A549 (cell line): ENCODE measurements around the gene RAP1A.

Experiments used
- CBX8 ChIP-seq: fragments of 200-600 bp; sonication (generic); IDR thresholded peaks from 2 replicates; pipeline ENCODE4 v1.6.1; 2016
- JUN ChIP-seq, 2 experiments: fragments of >200 bp; sonication (Bioruptor Twin); formaldehyde crosslinking; IDR thresholded peaks; 2 replicates in 1 of 2; 3 replicates in 1 of 2; pipeline ENCODE4 v1.6.1; 2016 to 2017
- MAX ChIP-seq: IDR thresholded peaks from 2 replicates; pipeline ENCODE4 v1.6.1; 2012
- NR3C1 ChIP-seq: fragments of >200 bp; sonication (Bioruptor Twin); formaldehyde crosslinking; IDR thresholded peaks from 3 replicates; pipeline ENCODE4 v1.6.1; 2017
- POLR2A ChIP-seq: IDR thresholded peaks from 2 replicates; pipeline ENCODE4 v1.6.1; 2012; ENCODE audit warnings: mild to moderate bottlenecking, low read length
- RAD21 ChIP-seq, 2 experiments: fragments of >200 bp in 1 of 2; sonication (Bioruptor Twin) in 1 of 2; formaldehyde crosslinking in 1 of 2; IDR thresholded peaks in 1 of 2; conservative IDR thresholded peaks in 1 of 2; 2 replicates in 1 of 2; 3 replicates in 1 of 2; pipeline ENCODE4 v1.6.1; 2012 to 2018; ENCODE audit warnings: inconsistent platforms in 1 of 2
- RCOR1 ChIP-seq: fragments of 150-350 bp; IDR thresholded peaks from 2 replicates; pipeline ENCODE4 v1.6.1; 2014; ENCODE audit warnings: antibody characterized with exemption, low read length, low read depth
- TF ChIP-seq, protein P1 (sequence below): fragments of >200 bp; sonication (Bioruptor Twin); formaldehyde crosslinking; IDR thresholded peaks from 3 replicates; pipeline ENCODE4 v1.5.1; 2016
- TF ChIP-seq, protein P2 (sequence below): fragments of 200-600 bp; sonication (generic); IDR thresholded peaks from 2 replicates; pipeline ENCODE4 v1.6.1; 2016; ENCODE audit warnings: antibody characterized with exemption, mild to moderate bottlenecking, moderate library complexity

DNA sequence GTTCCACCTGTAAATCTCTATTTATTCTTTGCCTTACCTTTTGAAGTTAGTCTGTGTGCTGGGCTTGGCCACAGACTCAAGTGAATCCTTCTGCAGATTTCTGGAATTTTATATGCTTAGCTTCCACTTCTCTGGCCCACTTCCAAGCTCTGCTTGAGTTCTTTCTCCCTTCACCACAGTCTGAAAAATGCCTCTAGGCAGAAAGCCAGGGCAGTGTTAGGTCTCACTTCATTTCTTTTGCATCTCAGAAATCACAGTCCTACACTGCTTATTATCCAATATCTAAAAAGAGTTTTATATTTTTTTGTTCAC is 70.7 kb downstream of the RAP1A start:
- TF ChIP-seq JUN (IDR thresholded peaks at IDR 0.05) (no peak), RAD21 (conservative IDR thresholded peaks at IDR 0.05 in 1 of 2, IDR thresholded peaks at IDR 0.05 in 1 of 2) (no peak), CBX8 (no peak), RCOR1 (no peak), MAX (no peak), POLR2A (no peak), NR3C1 (no peak)
- TF ChIP-seq, protein P1, sequence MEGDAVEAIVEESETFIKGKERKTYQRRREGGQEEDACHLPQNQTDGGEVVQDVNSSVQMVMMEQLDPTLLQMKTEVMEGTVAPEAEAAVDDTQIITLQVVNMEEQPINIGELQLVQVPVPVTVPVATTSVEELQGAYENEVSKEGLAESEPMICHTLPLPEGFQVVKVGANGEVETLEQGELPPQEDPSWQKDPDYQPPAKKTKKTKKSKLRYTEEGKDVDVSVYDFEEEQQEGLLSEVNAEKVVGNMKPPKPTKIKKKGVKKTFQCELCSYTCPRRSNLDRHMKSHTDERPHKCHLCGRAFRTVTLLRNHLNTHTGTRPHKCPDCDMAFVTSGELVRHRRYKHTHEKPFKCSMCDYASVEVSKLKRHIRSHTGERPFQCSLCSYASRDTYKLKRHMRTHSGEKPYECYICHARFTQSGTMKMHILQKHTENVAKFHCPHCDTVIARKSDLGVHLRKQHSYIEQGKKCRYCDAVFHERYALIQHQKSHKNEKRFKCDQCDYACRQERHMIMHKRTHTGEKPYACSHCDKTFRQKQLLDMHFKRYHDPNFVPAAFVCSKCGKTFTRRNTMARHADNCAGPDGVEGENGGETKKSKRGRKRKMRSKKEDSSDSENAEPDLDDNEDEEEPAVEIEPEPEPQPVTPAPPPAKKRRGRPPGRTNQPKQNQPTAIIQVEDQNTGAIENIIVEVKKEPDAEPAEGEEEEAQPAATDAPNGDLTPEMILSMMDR: no peak
- TF ChIP-seq, protein P2, sequence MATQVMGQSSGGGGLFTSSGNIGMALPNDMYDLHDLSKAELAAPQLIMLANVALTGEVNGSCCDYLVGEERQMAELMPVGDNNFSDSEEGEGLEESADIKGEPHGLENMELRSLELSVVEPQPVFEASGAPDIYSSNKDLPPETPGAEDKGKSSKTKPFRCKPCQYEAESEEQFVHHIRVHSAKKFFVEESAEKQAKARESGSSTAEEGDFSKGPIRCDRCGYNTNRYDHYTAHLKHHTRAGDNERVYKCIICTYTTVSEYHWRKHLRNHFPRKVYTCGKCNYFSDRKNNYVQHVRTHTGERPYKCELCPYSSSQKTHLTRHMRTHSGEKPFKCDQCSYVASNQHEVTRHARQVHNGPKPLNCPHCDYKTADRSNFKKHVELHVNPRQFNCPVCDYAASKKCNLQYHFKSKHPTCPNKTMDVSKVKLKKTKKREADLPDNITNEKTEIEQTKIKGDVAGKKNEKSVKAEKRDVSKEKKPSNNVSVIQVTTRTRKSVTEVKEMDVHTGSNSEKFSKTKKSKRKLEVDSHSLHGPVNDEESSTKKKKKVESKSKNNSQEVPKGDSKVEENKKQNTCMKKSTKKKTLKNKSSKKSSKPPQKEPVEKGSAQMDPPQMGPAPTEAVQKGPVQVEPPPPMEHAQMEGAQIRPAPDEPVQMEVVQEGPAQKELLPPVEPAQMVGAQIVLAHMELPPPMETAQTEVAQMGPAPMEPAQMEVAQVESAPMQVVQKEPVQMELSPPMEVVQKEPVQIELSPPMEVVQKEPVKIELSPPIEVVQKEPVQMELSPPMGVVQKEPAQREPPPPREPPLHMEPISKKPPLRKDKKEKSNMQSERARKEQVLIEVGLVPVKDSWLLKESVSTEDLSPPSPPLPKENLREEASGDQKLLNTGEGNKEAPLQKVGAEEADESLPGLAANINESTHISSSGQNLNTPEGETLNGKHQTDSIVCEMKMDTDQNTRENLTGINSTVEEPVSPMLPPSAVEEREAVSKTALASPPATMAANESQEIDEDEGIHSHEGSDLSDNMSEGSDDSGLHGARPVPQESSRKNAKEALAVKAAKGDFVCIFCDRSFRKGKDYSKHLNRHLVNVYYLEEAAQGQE: no peak
